Stimulated activated CD8-positive, alpha-beta memory T cell treated with anti-CD3 and anti-CD28 coated beads, Interleukin-2, amount 100 ng/mL, for 1 hour (primary cell): ENCODE results near the gene EPB41L4B.
"Not testable (repeated sequence)": the region's sequence is repeated elsewhere in the genome, so short reads cannot be mapped to it uniquely, and the experiment has no call there.

Source experiments
- DNase-seq, 2 donors: peaks; one replicate each; pipeline ENCODE4 v3.0.0-alpha.2; 2020; ENCODE audit warnings: low read depth in 2 of 2

The EPB41L4B gene

GRCh38 chr9:109244179-109245132, 76.4 kb downstream of the EPB41L4B start:
- DNase-seq: peak; percentile 22 to 41

- DNase-seq: no peak
These were observed 78.1 kb downstream of the EPB41L4B start for GRCh38 chr9:109242741-109243140.

GRCh38 chr9:109242014-109242413, 78.8 kb downstream of the EPB41L4B start:
- DNase-seq: no peak

- DNase-seq: no peak
These were observed 79.7 kb downstream of the EPB41L4B start for GRCh38 chr9:109241207-109241606.

DNA sequence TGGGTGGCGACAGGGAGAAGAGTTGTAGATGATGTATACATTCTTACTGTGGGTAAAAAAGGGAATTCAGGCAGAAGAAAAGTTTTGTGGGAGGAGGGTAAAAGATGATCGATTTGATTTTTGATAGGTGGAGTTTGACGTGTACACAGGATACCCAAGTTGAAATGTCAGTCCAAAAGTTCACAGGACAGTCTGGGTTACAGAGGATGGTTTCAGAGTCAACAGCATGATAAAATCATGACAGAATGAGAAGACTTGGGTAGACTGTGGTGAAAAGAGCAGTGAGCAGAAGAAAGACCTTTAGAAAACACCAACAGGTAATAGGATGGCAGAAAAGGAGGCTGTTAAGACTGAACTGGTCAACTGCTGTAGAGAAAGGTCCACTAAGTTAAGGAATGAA, 81.6 kb downstream of the EPB41L4B start:
- no peak for DNase-seq

- no peak for DNase-seq
These were observed 82.2 kb downstream of the EPB41L4B start for GRCh38 chr9:109238655-109239054.

DNA sequence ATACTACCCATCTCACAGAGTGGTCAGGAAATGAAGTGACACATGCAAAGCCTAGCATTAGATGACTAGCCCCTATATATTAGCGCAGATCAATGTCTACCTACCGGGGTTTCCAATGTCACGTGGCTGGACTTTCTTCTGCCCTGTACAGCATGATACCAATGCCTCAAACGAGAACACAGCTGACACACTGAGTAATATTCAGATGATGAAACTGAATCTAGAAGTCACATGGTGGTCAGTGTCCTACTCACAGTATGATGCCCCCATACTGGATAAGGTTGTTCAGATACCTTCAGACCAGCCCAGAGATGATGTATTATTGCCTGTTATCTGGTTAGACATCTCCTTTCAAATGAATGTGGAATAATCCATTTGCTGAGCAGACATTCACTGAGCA, 82.7 kb downstream of the EPB41L4B start:
- DNase-seq: no peak

DNA sequence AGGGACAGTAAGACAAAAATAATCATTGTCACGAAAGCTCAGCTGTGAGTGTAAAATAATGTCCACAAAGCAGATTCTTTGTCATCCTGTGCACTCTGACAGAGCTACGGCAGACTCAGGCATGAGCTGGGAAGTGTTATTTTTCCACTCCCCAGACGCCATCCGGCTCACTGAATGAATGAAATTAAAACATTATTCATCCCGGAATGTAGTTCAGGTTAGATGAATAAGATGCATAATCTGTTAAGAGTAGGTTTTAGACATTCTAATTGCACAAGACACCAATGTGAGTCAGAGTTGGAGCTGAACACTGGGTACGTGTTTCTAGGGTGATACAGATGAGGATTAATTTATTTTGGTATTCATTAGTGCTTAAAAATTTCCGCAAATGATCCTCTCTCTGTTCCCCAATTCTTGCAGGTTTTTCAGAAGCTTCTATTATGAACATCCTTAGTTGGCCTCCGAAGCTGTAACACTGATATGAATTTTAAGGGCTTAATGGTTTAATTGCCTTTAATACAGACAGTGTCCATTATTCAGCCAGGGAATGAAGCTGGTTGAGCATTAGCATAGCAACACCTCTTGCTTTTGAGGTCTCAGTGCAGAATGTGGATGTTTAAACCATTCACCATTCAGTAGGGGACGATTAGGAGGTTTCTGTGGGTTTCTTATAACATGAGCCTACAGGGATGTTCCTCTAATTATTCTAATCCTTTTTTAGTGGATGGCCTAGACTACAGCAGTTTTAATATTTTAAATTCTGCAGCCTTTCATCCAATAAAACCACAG, 88.2 kb downstream of the EPB41L4B start:
- no peak for DNase-seq

DNA sequence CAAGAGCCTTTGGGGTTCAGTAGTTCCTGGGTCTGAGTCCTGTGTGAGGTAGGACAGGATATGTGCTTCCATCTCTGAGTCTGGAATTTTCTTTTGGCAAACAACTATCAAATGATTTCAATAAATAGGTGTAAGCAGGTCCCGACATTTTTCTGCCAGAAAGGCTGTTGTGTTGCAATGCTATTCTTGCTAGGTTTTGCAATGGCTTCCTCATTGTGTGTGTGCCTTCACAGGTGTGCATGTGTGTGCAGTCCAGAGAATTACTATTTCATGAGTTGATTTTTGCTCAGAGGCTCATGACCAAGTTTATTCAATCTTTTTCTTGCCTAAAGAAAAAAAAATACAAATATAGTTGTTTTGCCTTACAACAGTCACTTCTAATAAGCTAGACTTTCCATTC, 89.3 kb downstream of the EPB41L4B start:
- no peak for DNase-seq

GRCh38 chr9:109230277-109230676, 90.6 kb downstream of the EPB41L4B start:
- no peak for DNase-seq

- DNase-seq: no peak
These were observed 91.2 kb downstream of the EPB41L4B start for GRCh38 chr9:109229682-109230081.

DNA sequence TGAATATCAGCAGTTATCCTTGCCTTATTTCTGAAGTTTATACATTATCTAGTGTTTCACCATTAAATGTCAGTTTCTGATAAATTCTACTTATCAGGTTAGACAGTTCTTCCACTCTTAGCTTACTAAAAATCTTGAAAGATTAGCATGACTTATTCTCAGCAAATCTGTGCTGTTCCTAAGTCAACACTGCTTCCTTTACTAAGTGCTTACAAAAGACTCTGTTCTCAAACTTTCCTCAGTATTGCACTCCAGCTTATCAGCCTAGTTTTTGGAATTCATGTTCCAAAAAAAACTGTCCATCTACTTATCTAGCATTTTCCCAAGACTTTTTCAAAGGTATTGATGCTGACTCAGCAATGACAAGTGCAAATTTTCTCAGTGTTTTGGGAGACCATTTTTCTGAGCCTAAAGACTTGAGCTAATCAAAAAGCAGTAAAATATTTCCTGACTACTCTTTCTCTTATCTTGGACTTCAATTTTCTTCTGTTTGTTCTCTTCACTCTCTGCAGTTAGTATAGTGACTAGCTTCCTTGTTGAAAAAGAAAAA, 92.7 kb downstream of the EPB41L4B start:
- DNase-seq: no peak

DNA sequence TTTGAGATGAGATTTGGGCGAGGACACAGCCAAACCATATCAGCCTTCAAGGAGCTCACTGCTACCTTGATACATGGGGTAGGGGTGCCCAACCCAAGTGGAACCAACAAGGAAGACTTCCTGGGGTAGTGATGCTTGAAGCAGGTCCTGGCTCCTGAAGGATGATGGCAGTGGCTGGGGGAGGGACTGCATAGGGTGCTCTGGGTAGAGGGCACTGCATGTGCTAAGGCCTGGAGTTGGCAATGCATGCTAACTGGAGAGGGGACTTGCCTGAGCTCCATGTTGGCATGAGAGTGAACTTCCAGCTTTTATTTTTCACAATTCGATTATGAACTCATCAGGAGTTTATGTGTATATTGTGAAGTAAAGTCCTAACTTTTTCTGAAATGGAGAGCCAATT, 95.2 kb downstream of the EPB41L4B start:
- no peak for DNase-seq

DNA sequence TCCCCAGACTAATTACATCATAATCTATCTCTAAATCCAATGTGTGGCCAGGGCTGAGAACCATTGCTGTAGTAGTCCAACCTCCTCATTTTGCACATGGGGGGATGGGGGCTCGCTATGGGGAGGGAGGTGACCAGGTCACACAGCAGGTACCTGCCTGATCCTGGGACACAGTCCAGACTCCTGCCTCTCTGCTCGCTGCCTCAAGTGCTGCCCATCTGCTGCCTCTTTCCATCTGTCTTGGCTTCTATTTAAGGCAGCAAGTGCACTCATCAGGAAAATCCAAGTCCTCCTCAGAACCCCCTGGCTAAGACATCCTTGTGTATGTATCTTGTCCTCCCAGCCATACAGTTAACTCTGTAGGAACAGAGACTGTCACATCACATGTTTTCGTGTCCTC, 96.1 kb downstream of the EPB41L4B start:
- DNase-seq: no peak

DNA sequence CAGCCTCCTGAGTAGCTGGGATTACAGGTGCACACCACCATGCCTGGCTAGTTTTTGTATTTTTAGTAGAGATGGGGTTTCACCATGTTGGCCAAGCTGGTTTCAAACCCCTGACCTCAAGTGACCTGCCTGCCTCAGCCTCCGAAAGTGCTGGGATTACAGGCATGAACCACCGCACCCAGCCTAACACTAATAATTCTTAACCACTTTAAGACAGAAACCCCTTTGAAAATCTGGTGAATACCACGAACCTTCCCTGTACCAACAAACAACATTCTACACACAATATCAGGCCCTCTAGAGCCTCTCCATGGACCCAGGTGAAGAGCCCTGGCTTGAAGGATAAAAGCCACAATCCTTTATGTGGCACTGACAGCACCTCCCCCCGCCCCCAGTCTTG, 102.6 kb downstream of the EPB41L4B start:
- DNase-seq: not testable (repeated sequence)

DNA sequence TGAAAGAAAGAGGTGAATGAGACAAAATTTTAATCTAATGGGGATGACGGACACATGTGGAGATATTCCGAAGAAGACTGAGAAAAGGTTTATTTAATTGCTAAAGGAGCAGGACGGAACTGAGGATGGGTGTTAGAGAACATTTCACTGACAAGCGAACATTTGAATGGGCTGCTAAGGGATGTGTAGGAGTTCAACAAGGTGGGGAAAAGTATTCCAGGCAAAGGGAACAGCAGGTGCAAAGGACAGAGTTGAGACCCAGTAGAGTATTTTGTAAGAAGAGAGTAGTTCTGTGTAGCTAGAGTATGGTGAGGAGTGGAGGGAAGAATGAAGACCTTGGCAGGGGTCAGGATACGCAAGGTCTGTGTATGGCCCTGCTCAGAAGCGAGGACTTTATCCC, 106.4 kb downstream of the EPB41L4B start:
- DNase-seq: no peak

GRCh38 chr9:109213285-109214121, 107.4 kb downstream of the EPB41L4B start:
- no peak for DNase-seq

DNA sequence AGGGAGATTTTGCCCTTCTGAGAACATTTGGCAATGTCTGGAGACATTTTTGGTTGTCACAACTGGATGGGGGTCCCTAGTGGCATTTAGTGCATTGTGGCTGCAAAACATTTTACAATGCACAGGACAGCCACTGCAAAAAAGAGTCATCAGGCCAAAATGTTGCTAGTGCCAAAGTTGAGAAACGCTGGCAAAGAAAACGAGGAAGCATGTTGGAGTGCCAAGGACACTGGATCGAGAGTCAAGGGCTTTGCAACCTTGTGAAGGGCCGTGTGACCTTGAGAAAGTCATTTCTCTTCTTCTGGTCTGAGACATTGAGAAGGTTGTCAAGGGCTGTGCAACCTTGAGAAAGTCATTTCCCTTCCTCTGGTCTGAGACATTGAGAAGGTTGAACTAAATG, 108.1 kb downstream of the EPB41L4B start:
- no peak for DNase-seq

- DNase-seq: no peak
These were observed 114.2 kb downstream of the EPB41L4B start for GRCh38 chr9:109206670-109207069.

- DNase-seq: no peak
These were observed 115.3 kb downstream of the EPB41L4B start for GRCh38 chr9:109205526-109205925.

GRCh38 chr9:109203761-109204360, 117.0 kb downstream of the EPB41L4B start:
- no peak for DNase-seq
